MM.1S (cell line): ENCODE measurements around the gene SLC6A13.

Experiments used
- DNase-seq: peaks from one replicate; pipeline ENCODE4 v3.0.0-alpha.2; 2015
- H2AFZ ChIP-seq: fragments of 300-600 bp; sonication (generic); 2 replicates; pipeline ENCODE4 v1.6.0; 2016; ENCODE audit warnings: antibody characterized with exemption, low read length
- H3F3A ChIP-seq: fragments of 300-600 bp; sonication (generic); 2 replicates; pipeline ENCODE4 v1.6.1; 2016; ENCODE audit warnings: mild to moderate bottlenecking, antibody characterized with exemption, low read length, moderate library complexity, mixed read lengths; ENCODE audit not compliant: insufficient read depth
- H3K27ac ChIP-seq: fragments of 300-600 bp; sonication (generic); 2 replicates; pipeline ENCODE4 v1.5.1; 2016; ENCODE audit warnings: mild to moderate bottlenecking, low read length
- H3K27me3 ChIP-seq: fragments of 300-600 bp; sonication (generic); replicated peaks from 2 replicates; pipeline ENCODE4 v1.6.0; 2016; ENCODE audit warnings: low read length; ENCODE audit not compliant: insufficient read depth
- H3K36me3 ChIP-seq: fragments of 300-600 bp; sonication (generic); replicated peaks from 2 replicates; pipeline ENCODE4 v1.6.1; 2016; ENCODE audit warnings: mild to moderate bottlenecking, low read length, mixed read lengths; ENCODE audit not compliant: insufficient read depth
- H3K4me1 ChIP-seq: fragments of 300-600 bp; sonication (generic); 2 replicates; pipeline ENCODE4 v1.6.1; 2016; ENCODE audit warnings: low read length, mixed read lengths
- H3K4me2 ChIP-seq: fragments of 300-600 bp; sonication (generic); 2 replicates; pipeline ENCODE4 v1.6.0; 2016; ENCODE audit warnings: low read depth, low read length
- H3K4me3 ChIP-seq: fragments of 300-600 bp; sonication (generic); 2 replicates; pipeline ENCODE4 v1.5.1; 2016; ENCODE audit warnings: low read length, mixed read lengths
- H3K79me2 ChIP-seq: fragments of 300-600 bp; sonication (generic); 2 replicates; pipeline ENCODE4 v1.6.1; 2016; ENCODE audit warnings: mixed run types, low read length, mixed read lengths
- H3K9ac ChIP-seq: fragments of 300-600 bp; sonication (generic); 2 replicates; pipeline ENCODE4 v1.6.1; 2016; ENCODE audit warnings: low read length, mixed read lengths
- H3K9me2 ChIP-seq: fragments of 300-600 bp; sonication (generic); replicated peaks from 2 replicates; pipeline ENCODE4 v1.6.1; 2016; ENCODE audit warnings: mild to moderate bottlenecking, low read length, mixed read lengths; ENCODE audit not compliant: insufficient read depth
- H3K9me3 ChIP-seq: fragments of 300-600 bp; sonication (generic); replicated peaks from 2 replicates; pipeline ENCODE4 v1.6.1; 2016; ENCODE audit warnings: mild to moderate bottlenecking, low read length, mixed read lengths; ENCODE audit not compliant: insufficient read depth
- H4K20me1 ChIP-seq: fragments of 300-600 bp; sonication (generic); 2 replicates; pipeline ENCODE4 v1.6.1; 2016; ENCODE audit warnings: mild to moderate bottlenecking, low read length, moderate library complexity, mixed read lengths; ENCODE audit not compliant: insufficient read depth
- EZH2 ChIP-seq: fragments of 300-600 bp; sonication (generic); optimal IDR thresholded peaks from 2 replicates; pipeline ENCODE3; 2017; ENCODE audit warnings: low read depth, mild to moderate bottlenecking, antibody characterized with exemption, low read length, mixed read lengths
- EZH2phosphoT487 ChIP-seq: fragments of 300-600 bp; sonication (generic); IDR thresholded peaks from 2 replicates; pipeline ENCODE4 v1.6.1; 2018; ENCODE audit warnings: antibody characterized with exemption, low read length
- TF ChIP-seq, protein P1 (sequence below): fragments of 300-600 bp; sonication (generic); IDR thresholded peaks from 2 replicates; pipeline ENCODE4 v1.5.1; 2016; ENCODE audit warnings: antibody characterized with exemption, low read length, mixed read lengths

SLC6A13 gene

DNA sequence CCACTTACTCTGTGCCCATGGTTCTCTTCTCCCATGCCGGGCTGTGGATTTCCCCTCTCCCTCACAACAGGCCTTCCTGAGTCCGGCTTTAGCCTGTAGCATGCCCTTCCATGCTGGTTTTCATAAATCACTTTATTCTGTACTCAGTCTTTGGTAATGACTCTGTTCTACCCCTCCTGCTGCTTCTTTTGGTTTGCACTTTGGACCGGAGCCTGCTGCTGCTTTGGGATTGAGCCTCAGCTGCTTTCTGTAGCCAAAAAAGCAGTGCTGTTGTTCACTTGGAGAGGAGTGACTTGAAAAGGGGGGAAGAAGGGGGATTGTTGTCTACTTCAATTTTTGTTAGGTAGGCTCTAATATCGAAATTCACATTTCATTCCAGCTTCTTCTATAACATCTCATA, 8.5 kb upstream of the SLC6A13 start:
- no peak overlapping the region for H2AFZ ChIP-seq
- no peak overlapping the region for H3K27ac ChIP-seq
- no peaks in the 10 kb centered on the region for H3F3A ChIP-seq
- no peak overlapping the region for H3K4me3 ChIP-seq
- no peaks in the 10 kb centered on the region for H4K20me1 ChIP-seq
- no peak overlapping the region for H3K9ac ChIP-seq
- H3K27me3 ChIP-seq, result no peaks in the 10 kb centered on the region
- no peaks in the 10 kb centered on the region for H3K79me2 ChIP-seq
- H3K9me3 ChIP-seq, result no peaks in the 10 kb centered on the region
- no peak for TF ChIP-seq EZH2
- TF ChIP-seq, protein P1, sequence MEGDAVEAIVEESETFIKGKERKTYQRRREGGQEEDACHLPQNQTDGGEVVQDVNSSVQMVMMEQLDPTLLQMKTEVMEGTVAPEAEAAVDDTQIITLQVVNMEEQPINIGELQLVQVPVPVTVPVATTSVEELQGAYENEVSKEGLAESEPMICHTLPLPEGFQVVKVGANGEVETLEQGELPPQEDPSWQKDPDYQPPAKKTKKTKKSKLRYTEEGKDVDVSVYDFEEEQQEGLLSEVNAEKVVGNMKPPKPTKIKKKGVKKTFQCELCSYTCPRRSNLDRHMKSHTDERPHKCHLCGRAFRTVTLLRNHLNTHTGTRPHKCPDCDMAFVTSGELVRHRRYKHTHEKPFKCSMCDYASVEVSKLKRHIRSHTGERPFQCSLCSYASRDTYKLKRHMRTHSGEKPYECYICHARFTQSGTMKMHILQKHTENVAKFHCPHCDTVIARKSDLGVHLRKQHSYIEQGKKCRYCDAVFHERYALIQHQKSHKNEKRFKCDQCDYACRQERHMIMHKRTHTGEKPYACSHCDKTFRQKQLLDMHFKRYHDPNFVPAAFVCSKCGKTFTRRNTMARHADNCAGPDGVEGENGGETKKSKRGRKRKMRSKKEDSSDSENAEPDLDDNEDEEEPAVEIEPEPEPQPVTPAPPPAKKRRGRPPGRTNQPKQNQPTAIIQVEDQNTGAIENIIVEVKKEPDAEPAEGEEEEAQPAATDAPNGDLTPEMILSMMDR, result no peak
- TF ChIP-seq EZH2phosphoT487, result no peak
- DNase-seq, result no peak
- no peaks in the 10 kb centered on the region for H3K9me2 ChIP-seq
- H3K4me2 ChIP-seq, result no peak overlapping the region
- no peaks in the 10 kb centered on the region for H3K4me1 ChIP-seq
- no peaks in the 10 kb centered on the region for H3K36me3 ChIP-seq

DNA sequence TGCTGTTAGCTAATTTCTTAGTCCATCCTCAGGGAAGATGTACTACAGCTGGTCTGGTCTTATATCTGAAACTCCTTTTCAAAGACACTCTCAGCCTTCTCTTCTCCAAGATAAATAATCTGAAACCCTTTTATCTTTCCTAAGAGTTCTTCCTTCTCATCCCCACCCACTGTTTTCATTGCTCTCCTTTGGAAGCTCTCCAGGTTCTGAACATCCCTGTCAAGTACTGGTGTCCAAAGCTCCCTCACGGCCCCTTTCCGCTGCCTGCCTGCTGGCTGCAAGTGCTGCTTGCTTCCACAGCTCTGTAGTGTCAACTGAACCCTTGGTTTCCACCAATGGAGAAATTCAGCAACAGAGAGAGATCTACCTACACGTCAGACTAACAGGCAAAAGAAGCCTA, 6.6 kb upstream of the SLC6A13 start:
- H3K27ac ChIP-seq, result no peak overlapping the region
- no peaks in the 10 kb centered on the region for H3F3A ChIP-seq
- H3K4me2 ChIP-seq, result no peak overlapping the region
- no peak overlapping the region for H3K9ac ChIP-seq
- no peaks in the 10 kb centered on the region for H3K4me1 ChIP-seq
- no peaks in the 10 kb centered on the region for H3K9me2 ChIP-seq
- TF ChIP-seq EZH2 (no peak), EZH2phosphoT487 (no peak)
- TF ChIP-seq, protein P1, result no peak
- no peaks in the 10 kb centered on the region for H3K36me3 ChIP-seq
- no peaks in the 10 kb centered on the region for H3K27me3 ChIP-seq
- no peaks in the 10 kb centered on the region for H4K20me1 ChIP-seq
- no peak overlapping the region for H2AFZ ChIP-seq
- no peak for DNase-seq
- no peaks in the 10 kb centered on the region for H3K79me2 ChIP-seq
- no peak overlapping the region for H3K4me3 ChIP-seq
- no peaks in the 10 kb centered on the region for H3K9me3 ChIP-seq

DNA sequence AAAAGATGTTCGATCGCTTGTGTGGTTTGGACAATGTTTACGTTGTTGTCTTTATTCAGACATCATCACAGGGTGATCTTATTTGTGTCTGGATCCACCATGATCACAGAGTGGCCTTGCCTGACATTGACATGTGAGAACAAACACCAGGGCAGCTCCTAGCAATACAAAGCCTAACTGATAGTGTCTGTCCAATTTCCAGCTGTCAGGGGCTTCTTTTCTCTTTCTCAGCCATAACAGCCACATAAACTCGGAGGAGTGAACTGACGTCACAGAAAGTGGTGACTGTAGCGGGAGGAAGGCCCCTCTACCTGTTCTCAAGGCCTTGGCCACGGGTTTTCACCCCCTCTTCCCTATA, 5.8 kb upstream of the SLC6A13 start:
- Histone ChIP-seq H4K20me1 (no peaks in the 10 kb centered on the region), H3K36me3 (no peaks in the 10 kb centered on the region), H3K27ac (no peak overlapping the region), H3K79me2 (no peaks in the 10 kb centered on the region), H3K27me3 (no peaks in the 10 kb centered on the region), H3F3A (no peaks in the 10 kb centered on the region), H2AFZ (no peak overlapping the region), H3K9me3 (no peaks in the 10 kb centered on the region), H3K4me3 (no peak overlapping the region), H3K9me2 (no peaks in the 10 kb centered on the region), H3K9ac (no peak overlapping the region), H3K4me2 (no peak overlapping the region), H3K4me1 (no peaks in the 10 kb centered on the region)
- no peak for DNase-seq
- TF ChIP-seq, protein P1, result no peak
- TF ChIP-seq EZH2, result no peak
